DND-41 (cell line): Measurements from ENCODE around the gene SPTLC3.

Source experiments
- ATAC-seq: fragments of 200-7000 bp; cut with Tn5 transposase; 3 replicates; pipeline ENCODE4 v1.9.1; 2021; ENCODE audit warnings: low read depth; ENCODE audit not compliant: insufficient read depth
- DNase-seq: peaks from one replicate; pipeline ENCODE4 v3.0.0-alpha.2; 2020
- H2AFZ ChIP-seq: 2 replicates; pipeline ENCODE4 v1.6.0; 2012; ENCODE audit warnings: low read depth, low read length
- H3K27ac ChIP-seq: 2 replicates; pipeline ENCODE4 v1.5.1; 2012; ENCODE audit warnings: low read length, inconsistent platforms
- H3K27me3 ChIP-seq: fragments of 200-600 bp; sonication (generic); 2 replicates; pipeline ENCODE4 v1.6.0; 2012; ENCODE audit warnings: low read length, mild to moderate bottlenecking, inconsistent platforms; ENCODE audit not compliant: insufficient read depth, poor library complexity
- H3K36me3 ChIP-seq: 2 replicates; pipeline ENCODE4 v1.5.1; 2012; ENCODE audit warnings: low read length, inconsistent platforms; ENCODE audit not compliant: insufficient read depth
- H3K4me1 ChIP-seq: 2 replicates; pipeline ENCODE4 v1.5.1; 2012; ENCODE audit warnings: mild to moderate bottlenecking, low read length; ENCODE audit not compliant: insufficient read depth
- H3K4me2 ChIP-seq: 2 replicates; pipeline ENCODE4 v1.6.0; 2012; ENCODE audit warnings: mild to moderate bottlenecking, moderate library complexity, low read length, inconsistent platforms; ENCODE audit not compliant: insufficient read depth
- H3K4me3 ChIP-seq, 2 experiments: fragments of 200-600 bp in 1 of 2; shearing (Covaris generic) in 1 of 2; 2 replicates each; pipeline ENCODE4 v1.5.1; 2012 to 2016; ENCODE audit warnings: inconsistent platforms in 2 of 2, low read length in 2 of 2, mild to moderate bottlenecking in 2 of 2, low read depth in 1 of 2, moderate library complexity in 1 of 2
- H3K79me2 ChIP-seq: 2 replicates; pipeline ENCODE4 v1.6.0; 2012; ENCODE audit warnings: low read length, inconsistent platforms; ENCODE audit not compliant: insufficient read depth
- H3K9ac ChIP-seq: 2 replicates; pipeline ENCODE4 v1.6.0; 2012; ENCODE audit warnings: low read depth, mild to moderate bottlenecking, inconsistent platforms, low read length, moderate library complexity
- H3K9me3 ChIP-seq: 2 replicates; pipeline ENCODE4 v1.5.1; 2012; ENCODE audit warnings: low read length, moderate library complexity, mild to moderate bottlenecking, inconsistent platforms; ENCODE audit not compliant: insufficient read depth, severe bottlenecking
- H4K20me1 ChIP-seq: 2 replicates; pipeline ENCODE4 v1.6.0; 2012; ENCODE audit warnings: low read length; ENCODE audit not compliant: insufficient read depth
- EZH2 ChIP-seq: IDR thresholded peaks from 3 replicates; pipeline ENCODE4 v1.6.1; 2012; ENCODE audit warnings: borderline replicate concordance, low read depth, mild to moderate bottlenecking, moderate library complexity, low read length, inconsistent platforms; ENCODE audit not compliant: severe bottlenecking
- TF ChIP-seq, protein P1 (sequence below): IDR thresholded peaks from 2 replicates; pipeline ENCODE4 v1.5.1; 2012; ENCODE audit warnings: borderline replicate concordance, low read length, moderate library complexity, mild to moderate bottlenecking; ENCODE audit not compliant: poor library complexity, severe bottlenecking; ENCODE audit errors: extremely low read depth

SPTLC3 gene

GRCh38 chr20:12970372-12970821 lies 38.4 kb upstream of the SPTLC3 start:
- Histone ChIP-seq H3K9me3 (peaks cover 7% of the 10 kb centered on the region), H3K79me2 (no peaks in the 10 kb centered on the region), H3K27ac (no peak overlapping the region), H3K4me1 (no peaks in the 10 kb centered on the region), H2AFZ (no peak overlapping the region), H3K27me3 (no peaks in the 10 kb centered on the region), H4K20me1 (no peaks in the 10 kb centered on the region), H3K36me3 (no peaks in the 10 kb centered on the region), H3K9ac (no peak overlapping the region), H3K4me2 (no peak overlapping the region), H3K4me3 (no peak overlapping the region)
- TF ChIP-seq, protein P1, sequence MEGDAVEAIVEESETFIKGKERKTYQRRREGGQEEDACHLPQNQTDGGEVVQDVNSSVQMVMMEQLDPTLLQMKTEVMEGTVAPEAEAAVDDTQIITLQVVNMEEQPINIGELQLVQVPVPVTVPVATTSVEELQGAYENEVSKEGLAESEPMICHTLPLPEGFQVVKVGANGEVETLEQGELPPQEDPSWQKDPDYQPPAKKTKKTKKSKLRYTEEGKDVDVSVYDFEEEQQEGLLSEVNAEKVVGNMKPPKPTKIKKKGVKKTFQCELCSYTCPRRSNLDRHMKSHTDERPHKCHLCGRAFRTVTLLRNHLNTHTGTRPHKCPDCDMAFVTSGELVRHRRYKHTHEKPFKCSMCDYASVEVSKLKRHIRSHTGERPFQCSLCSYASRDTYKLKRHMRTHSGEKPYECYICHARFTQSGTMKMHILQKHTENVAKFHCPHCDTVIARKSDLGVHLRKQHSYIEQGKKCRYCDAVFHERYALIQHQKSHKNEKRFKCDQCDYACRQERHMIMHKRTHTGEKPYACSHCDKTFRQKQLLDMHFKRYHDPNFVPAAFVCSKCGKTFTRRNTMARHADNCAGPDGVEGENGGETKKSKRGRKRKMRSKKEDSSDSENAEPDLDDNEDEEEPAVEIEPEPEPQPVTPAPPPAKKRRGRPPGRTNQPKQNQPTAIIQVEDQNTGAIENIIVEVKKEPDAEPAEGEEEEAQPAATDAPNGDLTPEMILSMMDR, result peak; percentile 67
- no peak for TF ChIP-seq EZH2
- peak; percentile 29; the same call in 1 of the 3 replicates for ATAC-seq
- peak; percentile 12 for DNase-seq

DNA sequence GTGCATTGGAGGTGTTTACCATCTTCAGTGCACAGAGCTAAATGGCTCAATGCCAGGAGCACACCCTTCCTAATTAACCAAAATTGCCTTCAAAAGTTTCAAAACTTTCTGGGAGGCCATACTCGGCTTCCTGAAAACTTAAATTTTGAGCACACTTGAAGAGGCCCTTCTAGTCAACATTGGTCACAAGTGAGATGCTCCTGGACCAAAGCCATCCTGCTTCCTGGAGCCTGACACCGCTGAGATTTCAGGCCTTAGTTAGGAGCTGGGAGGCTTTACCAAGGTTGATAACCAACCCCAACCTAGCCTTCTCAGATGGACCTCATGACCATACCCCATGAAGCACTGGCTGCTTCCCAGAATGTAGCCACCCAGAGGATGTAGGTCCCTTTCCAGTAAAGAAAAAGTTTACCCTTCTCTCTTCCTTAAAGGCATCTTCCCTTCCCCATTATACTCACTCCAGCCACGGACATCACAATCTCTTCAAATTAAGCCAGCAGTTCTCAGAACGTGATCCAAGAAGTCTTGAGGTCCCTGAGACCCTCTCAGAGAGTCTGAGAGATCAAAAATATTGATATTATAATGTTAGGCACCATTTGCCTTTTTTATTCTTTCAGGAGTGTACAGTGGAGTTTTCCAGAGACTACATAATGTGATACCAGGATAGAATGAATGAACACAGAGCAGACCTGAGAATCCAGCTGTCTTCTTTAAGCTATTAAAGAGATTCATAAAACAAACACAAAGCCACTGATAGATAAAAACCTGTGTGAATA lies 32.8 kb upstream of the SPTLC3 start:
- Histone ChIP-seq H3K9ac (no peak overlapping the region), H3K4me3 (no peak overlapping the region), H3K9me3 (no peaks in the 10 kb centered on the region), H3K4me1 (no peaks in the 10 kb centered on the region), H3K36me3 (no peaks in the 10 kb centered on the region), H4K20me1 (no peaks in the 10 kb centered on the region), H3K4me2 (no peak overlapping the region), H2AFZ (no peak overlapping the region), H3K27ac (no peak overlapping the region), H3K79me2 (no peaks in the 10 kb centered on the region), H3K27me3 (no peaks in the 10 kb centered on the region)
- no peak for ATAC-seq
- DNase-seq, result no peak
- TF ChIP-seq EZH2, result no peak
- TF ChIP-seq, protein P1, result no peak

DNA sequence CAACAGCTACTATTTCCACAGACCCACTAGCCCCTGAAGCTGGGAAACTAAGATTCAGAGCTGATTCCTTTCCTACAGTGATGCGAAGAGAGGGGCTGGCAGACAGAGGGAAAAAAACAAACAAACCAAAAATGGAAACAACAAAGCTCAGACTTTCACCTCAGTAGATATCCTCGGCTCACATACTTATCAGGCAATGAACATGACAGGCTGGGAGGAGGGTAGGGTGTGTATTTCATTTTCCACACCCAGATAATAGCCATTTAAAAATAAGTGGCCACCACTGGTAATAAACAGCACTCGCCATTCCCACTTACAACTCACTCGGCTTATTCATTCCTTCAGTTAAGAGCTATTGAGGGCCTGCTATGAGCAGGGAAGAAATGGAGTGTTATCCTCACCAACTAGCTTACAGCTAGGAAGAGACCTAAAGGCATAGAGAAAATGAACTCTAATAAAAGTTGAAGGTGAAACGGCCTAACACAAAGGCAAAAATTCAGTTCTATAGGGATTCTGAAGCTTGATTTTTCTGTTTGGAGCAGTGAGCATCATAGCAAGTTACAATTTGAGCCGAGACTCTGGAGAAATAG lies 32.0 kb upstream of the SPTLC3 start:
- Histone ChIP-seq H3K4me2 (no peak overlapping the region), H3K4me3 (no peak overlapping the region), H3K9me3 (no peaks in the 10 kb centered on the region), H4K20me1 (no peaks in the 10 kb centered on the region), H3K79me2 (no peaks in the 10 kb centered on the region), H3K27me3 (no peaks in the 10 kb centered on the region), H3K27ac (no peak overlapping the region), H3K4me1 (no peaks in the 10 kb centered on the region), H3K36me3 (no peaks in the 10 kb centered on the region), H3K9ac (no peak overlapping the region), H2AFZ (no peak overlapping the region)
- no peak for TF ChIP-seq EZH2
- TF ChIP-seq, protein P1, result no peak
- ATAC-seq, result no peak
- no peak for DNase-seq
